GM12891 (cell line): ENCODE measurements around the gene AXIN2.

Experiments
- POLR2A ChIP-seq: IDR thresholded peaks from 2 replicates; pipeline ENCODE4 v1.6.1; 2011; ENCODE audit warnings: low read depth, low read length, control low read depth
- POLR2AphosphoS5 ChIP-seq: IDR thresholded peaks from 2 replicates; pipeline ENCODE4 v1.6.1; 2011; ENCODE audit warnings: low read depth, low read length, control low read depth
- POU2F2 ChIP-seq: IDR thresholded peaks from 2 replicates; pipeline ENCODE4 v1.6.1; 2011; ENCODE audit warnings: low read depth, mild to moderate bottlenecking, control low read depth, low read length, moderate library complexity
- SPI1 ChIP-seq: IDR thresholded peaks from 2 replicates; pipeline ENCODE4 v1.6.1; 2011; ENCODE audit warnings: low read depth, low read length, control low read depth
- TAF1 ChIP-seq: IDR thresholded peaks from 2 replicates; pipeline ENCODE4 v1.6.1; 2011; ENCODE audit warnings: low read depth, low read length, control low read depth

- no peak for TF ChIP-seq POLR2A
- TF ChIP-seq POLR2AphosphoS5 = no peak
- no peak for TF ChIP-seq TAF1
- no peak for TF ChIP-seq POU2F2
- no peak for TF ChIP-seq SPI1
Measured at GRCh38 chr17:65489413-65490155, 71.9 kb downstream of the AXIN2 start.
